NCI-H1436 (cell line): Measurements from ENCODE around the gene AMMECR1.

Experiments
- DNase-seq: peaks from one replicate; lab custom pipeline; 2025; lab: John Stamatoyannopoulos, UW

The AMMECR1 gene

GRCh38 chrX:110211340-110211739, 106.5 kb downstream of the AMMECR1 start:
- no peak for DNase-seq

GRCh38 chrX:110210417-110211139, 107.3 kb downstream of the AMMECR1 start:
- DNase-seq: peak; percentile 71

- no peak for DNase-seq
These were observed 109.8 kb downstream of the AMMECR1 start for GRCh38 chrX:110208092-110208491.

GRCh38 chrX:110204986-110205385, 112.9 kb downstream of the AMMECR1 start:
- DNase-seq: no peak

GRCh38 chrX:110201799-110202198, 116.1 kb downstream of the AMMECR1 start:
- DNase-seq: no peak

- DNase-seq: no peak
These were observed 122.9 kb downstream of the AMMECR1 start for GRCh38 chrX:110194977-110195376.

- DNase-seq: no peak
These were observed 125.4 kb downstream of the AMMECR1 start for GRCh38 chrX:110192516-110192915.

GRCh38 chrX:110188701-110189558, 129.0 kb downstream of the AMMECR1 start:
- DNase-seq: no peak

GRCh38 chrX:110183314-110183713, 134.6 kb downstream of the AMMECR1 start:
- DNase-seq: no peak

- DNase-seq: no peak
These were observed 135.0 kb downstream of the AMMECR1 start for GRCh38 chrX:110182865-110183264.

GRCh38 chrX:110182362-110182761, 135.5 kb downstream of the AMMECR1 start:
- DNase-seq: no peak

- no peak for DNase-seq
These were observed 136.3 kb downstream of the AMMECR1 start for GRCh38 chrX:110181459-110182137.

GRCh38 chrX:110180928-110181310, 137.0 kb downstream of the AMMECR1 start:
- DNase-seq: no peak

GRCh38 chrX:110180176-110180927, 137.5 kb downstream of the AMMECR1 start:
- DNase-seq: no peak

- peak; percentile 34 for DNase-seq
These were observed 139.6 kb downstream of the AMMECR1 start for GRCh38 chrX:110178179-110178865.

GRCh38 chrX:110175696-110176095, 142.2 kb downstream of the AMMECR1 start:
- no peak for DNase-seq

GRCh38 chrX:110175146-110175545, 142.7 kb downstream of the AMMECR1 start:
- DNase-seq: no peak

- no peak for DNase-seq
These were observed 144.4 kb downstream of the AMMECR1 start for GRCh38 chrX:110173192-110174175.

- no peak for DNase-seq
These were observed 145.7 kb downstream of the AMMECR1 start for GRCh38 chrX:110172215-110172614.

GRCh38 chrX:110171442-110171841, 146.4 kb downstream of the AMMECR1 start:
- no peak for DNase-seq
